IPS-NIHi11 (cell line): ENCODE data around the gene MCFD2.
"Not testable (repeated sequence)": the region's sequence is repeated elsewhere in the genome, so short reads cannot be mapped to it uniquely, and the experiment has no call there.

ENCODE experiments used
- DNase-seq: peaks from one replicate; pipeline ENCODE4 v3.0.0; 2012; ENCODE audit warnings: mixed read lengths, low spot score

MCFD2 gene

DNA sequence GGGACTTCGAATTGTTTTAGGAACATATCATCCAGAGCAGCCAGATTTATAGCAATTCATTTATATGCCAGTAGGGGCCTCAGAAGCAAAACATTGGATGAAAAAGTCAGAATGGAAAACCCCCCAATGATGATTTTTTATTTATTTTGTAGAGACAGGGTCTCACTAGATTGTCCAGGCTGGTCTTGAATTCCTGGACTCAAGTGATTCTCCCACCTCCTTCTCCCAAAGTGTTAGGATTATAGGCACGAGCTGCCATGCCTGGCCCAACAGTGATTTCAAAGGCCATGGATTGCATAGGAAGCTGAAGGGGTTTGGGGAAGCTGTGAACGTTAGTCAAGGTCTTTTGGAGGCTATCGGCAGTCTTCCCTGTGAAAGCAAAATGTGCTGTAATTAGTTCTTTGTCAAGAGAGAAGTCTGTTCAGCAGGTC, 21.9 kb upstream of the MCFD2 start:
- DNase-seq = no peak

DNA sequence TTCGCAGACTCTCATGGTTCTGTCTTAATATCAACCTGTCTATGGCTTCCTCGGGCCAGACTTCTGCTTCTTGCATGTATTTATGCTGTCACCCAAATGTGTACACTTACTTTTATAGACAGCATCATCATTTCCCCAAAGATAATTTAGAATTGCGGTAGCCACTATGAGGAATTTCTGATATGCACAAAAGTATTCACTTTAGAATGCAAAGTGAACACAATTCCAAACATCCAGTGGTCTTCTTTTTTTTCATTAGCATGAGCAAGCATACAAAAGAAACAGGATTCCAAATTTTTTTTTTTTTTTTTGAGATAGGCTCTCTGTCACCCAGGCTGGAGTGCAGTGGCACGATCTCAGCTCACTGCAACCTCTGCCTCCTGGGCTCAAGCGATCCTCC, 21.0 kb upstream of the MCFD2 start:
- DNase-seq = no peak

DNA sequence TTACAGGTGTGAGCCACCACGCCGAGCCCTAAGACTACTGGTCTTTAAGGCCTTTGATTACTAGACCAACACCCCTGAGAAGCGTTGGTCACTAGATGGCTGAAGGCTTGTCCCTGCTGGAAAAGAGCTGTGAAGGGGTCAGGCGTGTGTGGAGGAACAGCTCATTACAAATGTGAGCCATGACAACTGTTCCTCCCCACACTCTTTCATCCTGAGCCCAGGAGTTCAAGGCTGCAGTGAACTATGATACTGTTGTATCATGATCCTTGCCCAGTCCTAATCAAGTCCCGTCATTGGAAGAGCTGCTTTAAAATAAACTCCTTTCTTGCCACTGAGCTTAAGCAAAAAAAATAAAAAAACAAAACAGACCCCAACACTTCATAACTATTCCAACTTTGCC, 19.5 kb upstream of the MCFD2 start:
- no peak for DNase-seq

DNA sequence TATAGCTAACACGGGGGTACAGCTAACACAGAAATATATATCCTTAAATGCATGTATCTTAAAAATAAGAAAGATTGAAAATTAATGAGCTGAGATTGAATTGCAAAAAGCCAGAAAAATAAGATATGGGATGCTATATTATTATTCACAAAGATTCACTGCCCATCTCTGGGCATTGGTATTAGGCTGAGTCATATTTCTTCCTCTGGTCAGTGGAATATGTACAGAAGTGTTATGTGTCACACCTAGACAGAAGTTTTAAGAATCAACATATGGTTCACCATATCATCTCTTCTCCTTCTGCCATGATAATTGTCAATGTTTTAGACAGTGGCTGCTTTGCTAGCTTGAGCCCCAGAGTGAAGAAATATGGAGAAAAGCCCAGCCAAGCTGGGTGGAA, 14.0 kb upstream of the MCFD2 start:
- no peak for DNase-seq

DNA sequence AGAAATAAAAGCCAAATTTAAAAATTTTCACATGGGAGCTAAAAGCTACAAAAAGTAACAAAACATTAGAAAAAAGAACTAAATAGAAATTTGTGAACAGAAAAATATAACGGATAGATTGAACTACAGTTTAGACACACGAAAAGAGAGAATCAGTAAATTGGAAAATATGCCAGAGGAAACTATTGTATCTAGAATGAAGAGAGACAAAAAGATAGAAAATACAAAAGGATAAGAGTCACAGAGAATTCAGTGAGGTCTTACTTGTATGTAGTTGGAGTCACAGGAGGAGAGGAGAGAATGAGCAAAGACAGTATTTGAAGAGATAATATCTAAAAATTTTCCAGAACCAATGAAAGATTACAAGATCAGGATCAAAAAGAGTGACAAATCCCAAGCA, 11.3 kb upstream of the MCFD2 start:
- DNase-seq = no peak

DNA sequence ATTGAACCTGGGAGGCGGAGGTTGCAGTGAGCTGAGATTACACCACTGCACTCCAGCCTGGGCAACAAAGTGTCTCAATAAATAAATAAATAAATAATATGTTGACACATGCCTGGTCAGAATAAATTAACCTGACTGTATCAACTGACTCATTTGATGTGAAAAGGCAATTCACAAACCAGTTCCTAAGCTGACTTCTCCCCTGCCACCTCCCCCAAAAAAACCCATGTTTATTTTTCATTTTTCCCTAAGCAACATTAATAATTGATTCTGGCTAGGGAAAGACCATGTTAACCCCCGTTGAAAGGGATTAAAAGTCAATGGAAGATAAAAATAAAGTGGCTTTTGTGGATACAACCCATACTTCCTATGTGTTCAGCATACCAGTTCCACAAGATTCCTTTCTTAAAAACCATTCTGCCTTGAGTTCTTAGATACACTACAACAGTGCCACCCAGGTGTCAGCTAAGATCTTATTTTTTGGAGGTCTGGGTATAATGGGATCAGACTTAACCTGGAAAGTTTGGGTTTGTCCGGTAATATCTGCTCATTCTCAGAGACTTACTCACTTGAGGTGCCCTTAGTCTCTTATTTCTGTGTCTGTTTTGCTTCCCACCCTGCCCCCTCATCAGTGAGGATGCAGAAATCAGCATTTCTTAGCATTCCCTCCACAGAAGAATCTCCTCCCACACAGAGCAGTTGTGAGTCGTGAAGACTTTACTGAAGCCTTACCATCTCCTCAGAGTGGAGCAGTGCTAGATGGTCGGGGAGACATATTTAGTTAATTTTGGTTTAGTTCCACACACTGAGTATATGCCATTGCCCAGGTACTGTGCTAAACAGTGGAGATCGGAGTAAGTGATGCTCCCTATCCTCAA, 10.1 kb upstream of the MCFD2 start:
- no peak for DNase-seq

DNA sequence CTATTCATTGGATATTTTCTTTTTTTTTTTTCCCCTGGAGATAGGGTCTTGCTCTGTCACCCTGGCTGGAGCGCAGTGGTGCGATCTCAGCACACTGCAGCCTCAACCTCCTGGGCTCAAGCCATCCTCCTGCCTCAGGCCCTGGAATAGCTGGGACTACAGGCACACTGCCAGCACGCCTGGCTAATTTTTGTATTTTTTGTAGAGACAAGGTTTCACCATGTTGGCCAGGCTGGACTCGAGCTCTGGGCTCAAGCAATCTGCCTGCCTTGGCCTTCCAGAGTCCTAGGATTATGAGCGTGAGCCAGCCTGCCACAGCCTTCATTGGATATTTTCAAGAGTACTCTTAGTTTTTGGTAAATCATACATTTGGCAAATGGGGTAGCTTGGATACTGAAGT, 9.0 kb upstream of the MCFD2 start:
- DNase-seq = no peak

DNA sequence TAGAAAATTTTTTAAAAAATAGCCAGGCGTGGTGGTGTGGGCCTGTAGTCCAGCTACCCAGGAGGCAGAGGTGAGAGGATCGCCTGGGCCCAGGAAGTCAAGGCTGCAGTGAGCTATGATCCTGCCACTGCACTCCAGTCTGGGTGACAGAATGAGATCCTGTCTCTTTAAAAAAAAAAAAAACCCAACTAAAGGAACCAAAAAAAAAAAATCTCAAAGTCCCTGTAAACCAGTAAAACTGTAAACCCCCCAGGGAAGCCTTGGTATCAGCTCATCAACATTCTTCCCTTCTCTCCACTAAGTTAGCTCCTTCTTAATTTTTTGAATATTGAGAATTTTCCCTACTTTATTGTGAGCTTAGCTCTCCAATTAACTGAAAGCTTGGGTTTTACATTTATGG, 8.4 kb upstream of the MCFD2 start:
- DNase-seq = no peak

DNA sequence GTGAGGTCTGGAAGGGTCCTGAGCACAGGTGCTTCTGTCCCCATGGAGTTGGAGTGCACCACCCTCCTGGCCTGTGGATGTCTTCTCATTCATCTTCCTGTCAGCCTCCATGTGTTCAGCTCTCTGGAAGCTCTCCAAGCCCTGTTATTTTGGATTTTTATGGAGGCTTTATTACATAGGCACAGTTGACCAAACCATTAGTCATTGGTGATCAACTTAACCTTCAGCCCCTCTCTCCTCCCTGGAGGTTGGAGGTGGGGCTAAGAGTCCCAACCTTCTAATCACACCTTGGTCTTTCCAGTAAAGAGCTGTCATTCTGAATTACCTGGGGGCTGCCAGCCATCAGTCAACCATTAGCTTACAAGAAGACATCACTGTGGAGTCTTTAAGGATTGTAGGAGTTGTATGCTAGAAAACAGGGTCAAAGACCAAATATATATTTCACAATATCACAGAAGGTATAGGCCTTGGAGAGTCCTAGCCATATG, 7.5 kb upstream of the MCFD2 start:
- DNase-seq = no peak

DNA sequence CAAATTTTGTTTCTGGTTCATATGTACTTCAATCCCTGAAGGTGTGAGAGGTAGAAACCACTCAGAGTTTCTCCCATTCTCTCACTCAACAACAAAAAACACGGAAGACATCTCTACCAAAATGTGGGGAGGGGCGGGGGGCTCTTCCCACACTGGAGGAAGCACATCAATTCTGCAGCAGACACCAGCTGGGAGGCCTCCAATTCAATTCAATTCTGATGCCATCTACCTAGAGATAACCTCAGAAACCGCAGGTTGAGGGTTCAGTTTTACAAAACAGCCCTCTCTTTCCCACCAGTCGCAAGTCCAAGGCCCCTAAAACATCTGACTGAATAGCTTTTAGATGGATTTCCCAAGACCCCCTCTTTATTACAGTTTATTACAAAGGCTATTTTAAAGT, 7.0 kb upstream of the MCFD2 start:
- DNase-seq = no peak

DNA sequence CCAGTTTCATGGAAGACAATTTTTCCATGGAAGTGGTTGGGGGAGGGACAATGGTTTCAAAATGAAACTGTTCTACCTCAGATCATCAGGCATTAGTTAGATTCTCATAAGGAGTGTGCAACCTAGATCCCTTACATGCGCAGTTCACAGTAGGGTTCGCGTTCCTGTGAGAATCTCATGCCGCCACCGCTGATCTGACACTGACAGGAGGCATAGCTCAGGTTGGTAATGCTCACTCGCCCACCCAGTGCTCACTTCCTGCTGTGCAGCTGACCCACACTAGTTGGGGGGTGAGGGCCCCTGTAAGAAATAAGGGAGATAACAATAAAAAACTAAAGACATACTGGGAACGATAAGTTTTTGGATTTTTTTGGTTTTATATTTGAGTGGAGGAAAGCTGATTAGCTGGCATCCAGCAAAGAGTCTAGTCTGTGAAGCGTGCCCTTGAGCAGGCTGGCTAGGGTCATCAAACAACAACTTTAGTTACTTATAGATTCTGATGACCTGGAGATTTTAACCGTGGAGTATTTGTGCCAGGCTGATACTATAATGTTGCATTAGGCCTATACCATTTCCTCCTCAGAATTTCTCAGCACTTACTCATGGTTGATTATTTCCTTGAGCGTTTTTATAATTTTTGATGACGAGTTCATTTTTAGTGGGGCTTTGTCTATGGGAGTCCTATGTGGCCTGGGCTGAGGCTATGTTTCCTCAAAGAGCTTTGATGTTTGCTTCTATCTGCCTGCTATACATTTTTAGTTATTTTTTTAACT, 6.3 kb upstream of the MCFD2 start:
- DNase-seq = no peak

DNA sequence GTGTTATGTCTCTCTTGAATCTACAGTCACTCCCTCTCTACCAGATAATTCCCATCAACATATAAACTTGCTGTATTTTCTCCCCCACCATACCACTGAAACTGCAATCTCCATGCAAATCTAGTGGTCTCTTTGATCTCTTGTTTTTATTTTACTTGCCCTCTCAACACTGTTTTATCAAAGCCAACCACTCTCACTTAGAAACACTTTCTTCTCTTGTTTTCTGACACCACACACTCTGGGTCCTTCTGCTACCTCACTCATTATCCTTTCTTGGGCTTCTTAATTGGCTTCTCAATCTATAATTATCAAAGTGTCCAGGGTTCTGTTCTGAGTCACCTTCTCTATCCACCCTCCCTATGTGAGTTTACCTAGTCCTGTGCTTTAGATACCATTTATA, 2.0 kb upstream of the MCFD2 start:
- no peak for DNase-seq

DNA sequence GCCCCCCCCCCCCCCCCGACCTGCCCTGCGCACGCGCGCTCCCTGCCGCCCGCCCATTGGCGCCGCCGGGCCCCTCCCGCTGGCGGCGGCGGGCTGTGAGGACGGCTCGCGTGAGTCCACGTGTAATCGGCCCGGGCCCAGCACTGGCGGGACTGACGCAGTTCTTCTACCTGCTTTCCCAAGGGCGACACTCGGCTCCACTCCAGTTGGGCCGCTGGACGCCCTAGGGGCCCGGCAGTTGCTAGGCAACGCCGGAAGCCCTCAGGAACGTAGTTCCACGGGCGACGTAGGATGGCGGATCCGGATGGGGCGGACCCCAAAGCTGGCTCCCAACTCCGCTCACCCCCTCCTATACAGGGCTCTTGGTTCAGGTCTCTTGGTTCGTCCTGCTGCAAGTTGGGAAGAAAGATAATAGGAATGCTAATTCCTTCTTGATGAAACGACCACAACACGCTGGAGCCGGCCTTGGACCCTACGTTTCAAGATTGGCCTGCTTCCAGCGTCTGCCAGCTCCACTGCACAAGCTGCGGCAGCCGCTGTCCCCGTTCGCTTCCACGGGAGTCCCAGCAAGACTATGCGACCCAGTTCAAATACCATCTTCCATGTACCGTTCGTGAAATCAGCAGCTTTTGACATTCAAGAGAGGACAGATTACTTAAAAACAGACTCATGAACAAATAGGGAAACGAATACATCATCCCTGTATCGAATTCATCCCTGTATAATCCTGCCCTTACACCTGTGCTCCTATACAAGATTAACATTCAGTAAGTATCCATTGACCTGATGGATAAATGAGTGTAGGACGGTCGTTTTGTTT, 415 bp upstream of the MCFD2 start:
- DNase-seq = peak; percentile 94

DNA sequence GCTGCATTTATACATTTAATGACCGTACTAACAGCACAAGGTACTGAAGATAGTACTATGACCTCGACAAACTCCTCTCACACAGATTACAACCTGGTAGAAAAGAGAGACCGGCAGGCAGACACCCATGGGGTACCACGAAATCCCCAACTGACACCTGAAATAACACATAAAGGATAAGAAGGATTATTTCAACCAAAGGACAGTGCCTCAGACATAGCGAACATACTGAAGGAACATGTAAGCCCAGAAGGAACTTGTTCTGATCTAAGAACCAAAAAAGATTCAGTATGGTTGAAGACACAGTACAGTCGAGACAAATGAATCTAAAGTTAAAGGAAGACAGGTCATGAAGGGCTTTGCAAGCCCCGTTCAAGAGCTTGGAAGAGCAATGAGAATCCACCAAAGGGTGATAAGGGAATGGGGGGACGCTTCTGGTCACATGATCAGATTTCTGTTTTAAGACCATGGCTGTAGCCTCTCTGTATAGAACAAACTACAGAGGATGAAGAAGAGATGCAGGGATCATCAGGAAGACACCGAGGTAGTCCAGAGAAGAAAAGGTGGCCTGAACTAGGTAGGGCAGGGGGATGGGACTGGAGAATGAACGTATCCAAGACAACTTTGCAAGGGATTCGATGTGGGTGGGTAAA, 902 bp downstream of the MCFD2 start:
- no peak for DNase-seq

DNA sequence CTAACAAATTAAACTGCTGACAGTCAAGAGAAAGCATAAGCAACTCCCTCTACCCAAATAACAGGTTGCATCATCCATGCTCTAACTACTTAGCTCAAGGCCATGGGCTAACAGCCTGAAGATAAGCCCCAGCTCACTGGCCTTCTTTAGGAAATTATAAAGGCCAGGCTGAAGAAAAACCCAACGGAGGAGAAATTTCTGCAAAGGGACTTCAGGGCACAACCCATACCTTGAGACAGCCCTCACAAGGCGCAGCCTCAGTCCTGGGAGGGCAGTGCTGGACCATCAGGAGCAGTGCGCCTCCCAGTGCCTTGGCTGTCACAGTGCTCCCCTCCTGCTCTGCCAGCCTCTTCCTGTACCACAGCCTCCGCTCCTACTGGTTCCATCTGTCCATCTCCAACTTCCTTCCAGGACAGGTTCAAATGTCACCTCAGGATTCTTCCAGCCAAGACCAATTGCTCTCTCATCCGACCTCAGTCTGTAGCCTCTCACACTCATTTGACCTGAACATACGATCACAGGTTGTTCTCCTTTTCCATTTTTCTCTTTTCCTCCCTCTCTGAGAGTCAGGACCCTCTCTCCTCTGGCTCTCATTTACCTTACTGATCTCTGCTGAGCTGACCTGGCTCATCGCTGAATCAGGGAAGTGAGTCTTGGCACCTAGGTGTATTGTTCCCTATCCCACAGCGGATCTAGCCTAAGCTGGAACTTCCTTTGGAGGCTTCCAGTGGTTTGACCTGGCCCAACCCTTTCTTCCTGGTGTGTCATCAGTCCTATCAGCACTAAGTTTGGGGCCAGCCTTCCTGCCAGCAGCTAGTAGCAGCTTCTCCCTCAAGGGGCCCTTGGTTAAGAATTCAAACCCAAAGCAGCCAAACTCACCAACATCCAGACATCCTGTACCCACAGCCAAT, 1.9 kb downstream of the MCFD2 start:
- no peak for DNase-seq

DNA sequence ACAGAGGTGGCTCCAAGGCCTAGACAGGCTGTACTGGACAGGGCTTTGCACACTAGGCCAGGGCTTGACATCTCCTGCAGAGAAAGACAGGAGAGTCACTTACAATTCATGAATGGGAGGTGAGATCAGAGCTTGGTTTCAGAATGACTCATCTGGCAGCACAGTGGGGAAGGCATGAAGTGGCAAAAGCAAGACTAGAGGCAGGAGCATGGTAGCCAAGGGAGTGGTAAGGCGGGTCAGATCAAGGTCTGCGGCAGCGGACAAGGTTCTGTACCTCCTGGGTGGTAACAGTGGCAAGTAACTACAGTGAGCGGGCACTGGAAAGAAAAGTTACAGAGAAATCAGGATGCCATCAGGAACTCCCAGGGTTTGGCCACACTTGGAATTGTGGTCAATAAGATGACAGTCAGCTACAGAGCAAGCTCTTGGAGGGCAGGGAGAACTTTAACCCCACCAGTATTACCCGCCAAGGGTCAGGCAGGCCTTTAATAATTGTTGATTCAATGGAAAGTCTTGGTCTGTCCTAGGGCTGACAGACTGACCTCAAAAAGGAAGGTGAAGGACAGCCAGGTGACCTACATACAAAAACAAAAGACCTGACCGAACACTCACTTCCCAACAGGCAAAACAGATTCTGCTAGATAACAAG, 5.7 kb downstream of the MCFD2 start:
- DNase-seq = peak; percentile 44

DNA sequence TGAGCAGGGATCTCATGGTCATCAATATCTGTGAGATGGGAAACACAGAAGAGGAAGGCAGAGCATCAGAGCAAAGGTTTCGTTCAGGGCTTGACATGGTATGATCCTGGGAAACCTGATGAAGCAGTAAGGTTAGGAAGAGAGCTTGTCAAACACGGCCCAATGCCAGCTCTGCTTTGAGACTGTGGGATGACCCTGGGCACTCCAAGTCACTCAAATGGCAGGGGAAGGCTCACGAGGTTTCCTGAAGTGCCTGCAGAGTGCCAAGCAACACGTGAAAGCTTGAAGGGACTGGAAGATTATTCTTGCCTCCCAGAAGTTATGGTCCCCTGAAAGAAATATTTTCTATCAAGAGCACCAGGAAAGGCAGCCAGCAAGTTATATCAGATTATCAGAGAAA, 6.5 kb downstream of the MCFD2 start:
- DNase-seq = no peak

DNA sequence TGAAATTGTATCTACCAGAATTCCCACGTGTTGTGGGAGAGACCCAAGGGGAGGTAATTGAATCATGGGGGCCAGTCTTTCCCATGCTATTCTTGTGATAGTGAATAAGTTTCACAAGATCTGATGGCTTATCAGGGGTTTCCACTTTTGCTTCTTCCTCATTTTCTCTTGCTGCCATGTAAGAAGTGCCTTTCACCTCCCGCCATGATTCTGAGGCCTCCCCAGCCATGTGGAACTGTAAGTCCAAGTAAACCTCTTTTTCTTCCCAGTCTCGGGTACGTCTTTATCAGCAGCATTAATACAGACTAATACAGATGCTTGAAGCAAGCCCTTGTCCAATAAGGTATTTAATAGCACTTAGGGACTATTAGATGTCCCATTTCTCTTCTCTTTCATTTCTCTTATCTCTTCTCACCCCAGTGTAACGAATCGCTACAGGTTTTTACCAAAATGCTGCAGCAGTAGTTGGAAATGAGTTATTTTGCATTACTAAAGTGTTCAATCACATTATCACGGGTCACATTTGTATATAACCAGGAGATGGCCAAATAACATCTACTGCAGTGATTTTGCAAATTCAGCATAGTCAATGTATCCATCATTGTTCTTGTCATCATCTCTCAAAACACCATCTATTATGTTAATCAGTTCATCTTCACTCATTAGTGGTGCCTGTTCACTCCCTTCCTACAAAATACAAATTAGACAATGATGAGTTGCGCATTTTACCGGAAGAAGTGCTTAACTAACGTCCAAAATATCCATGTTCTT, 10.5 kb downstream of the MCFD2 start:
- not testable (repeated sequence) for DNase-seq

DNA sequence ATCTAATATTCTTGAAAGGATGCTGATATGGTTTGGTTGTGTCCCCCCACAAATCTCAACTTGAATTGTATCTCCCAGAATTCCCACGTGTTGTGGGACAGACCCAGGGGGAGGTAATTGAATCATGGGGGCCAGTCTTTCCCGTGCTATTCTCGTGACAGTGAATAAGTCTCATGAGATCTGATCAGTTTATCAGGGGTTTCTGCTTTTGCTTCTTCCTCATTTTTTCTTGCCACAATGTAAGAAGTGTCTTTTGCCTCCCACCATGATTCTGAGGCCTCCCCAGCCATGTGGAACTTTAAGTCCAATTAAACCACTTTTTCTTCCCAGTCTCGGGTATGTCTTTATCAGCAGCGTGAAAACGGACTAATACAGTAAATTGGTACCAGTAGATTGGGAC, 12.6 kb downstream of the MCFD2 start:
- DNase-seq = not testable (repeated sequence)
